Neutrophil (primary cell): ENCODE measurements around the gene MRGPRD.

Source experiments
- H3K27ac ChIP-seq: fragments of 200-600 bp; sonication (generic); 2 replicates; pipeline ENCODE4 v1.5.1; 2016; ENCODE audit warnings: mild to moderate bottlenecking, moderate library complexity
- H3K27me3 ChIP-seq: fragments of 200-600 bp; sonication (generic); 2 replicates; pipeline ENCODE4 v1.6.0; 2016; ENCODE audit warnings: mild to moderate bottlenecking
- H3K36me3 ChIP-seq: fragments of 200-600 bp; sonication (generic); 2 replicates; pipeline ENCODE4 v1.5.1; 2017
- H3K4me1 ChIP-seq, 2 experiments: fragments of 200-600 bp in 1 of 2; sonication (generic) in 1 of 2; 1 replicate in 1 of 2; 2 replicates in 1 of 2; pipeline versions ENCODE4 v1.5.1 to v1.6.1; 2013 to 2016; ENCODE audit warnings: low read depth in 1 of 2, low read length in 1 of 2, mild to moderate bottlenecking in 1 of 2, moderate library complexity in 1 of 2; ENCODE audit not compliant: control insufficient read depth in 1 of 2, insufficient read depth in 1 of 2
- H3K4me3 ChIP-seq, 2 experiments: fragments of 200-600 bp in 1 of 2; sonication (generic) in 1 of 2; 1 replicate in 1 of 2; 2 replicates in 1 of 2; pipeline ENCODE4 v1.5.1; 2013 to 2016; ENCODE audit warnings: low read depth in 1 of 2, low read length in 1 of 2, mild to moderate bottlenecking in 1 of 2, moderate library complexity in 1 of 2
- H3K9me3 ChIP-seq: fragments of 200-600 bp; sonication (generic); 2 replicates; pipeline ENCODE4 v1.5.1; 2016
- TF ChIP-seq, protein P1 (sequence below): fragments of 200-600 bp; sonication (generic); IDR thresholded peaks from 2 replicates; pipeline ENCODE4 v1.5.1; 2016; ENCODE audit warnings: antibody characterized with exemption

The MRGPRD gene

DNA sequence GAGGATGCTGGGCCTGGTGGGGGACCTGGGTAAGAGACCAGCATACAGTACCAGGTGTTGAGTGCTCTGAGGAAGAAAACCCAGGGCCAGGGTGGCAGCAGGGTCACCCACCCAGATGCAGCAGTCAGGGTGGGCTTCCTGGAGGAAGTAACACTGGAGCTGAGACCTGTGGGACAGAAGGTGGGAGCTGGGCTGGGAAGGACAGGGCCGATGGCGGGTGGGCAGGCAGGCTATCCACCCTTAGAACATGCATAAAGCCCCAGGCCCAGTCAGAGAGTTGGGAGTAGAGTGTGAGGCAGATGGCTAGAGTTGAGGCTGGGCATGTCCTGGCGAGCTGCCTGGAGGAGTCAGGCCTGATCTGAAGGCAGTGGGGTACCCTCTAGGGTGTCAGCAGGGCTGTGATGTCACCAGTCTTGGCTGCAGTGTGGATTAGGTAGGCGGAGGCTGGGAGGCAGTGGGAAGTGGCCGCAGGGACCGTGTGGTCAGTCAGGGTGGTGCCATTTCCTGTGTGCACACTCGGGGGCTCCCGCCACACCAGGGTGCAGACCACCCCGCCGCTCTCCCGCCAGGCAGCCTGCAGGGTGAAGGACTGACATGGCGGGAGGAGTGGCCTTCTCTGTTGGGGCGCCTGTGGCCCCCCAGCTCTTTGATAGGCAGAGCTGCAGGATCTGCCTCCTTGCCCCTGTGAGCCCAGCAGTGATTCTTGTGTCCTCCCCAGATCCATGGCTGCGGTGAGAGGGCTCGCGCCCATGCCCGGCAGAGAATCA, 41.8 kb downstream of the MRGPRD start:
- Histone ChIP-seq H3K4me1 (no peaks in the 10 kb centered on the region), H3K4me3 (no peak overlapping the region), H3K9me3 (no peaks in the 10 kb centered on the region), H3K27ac (no peak overlapping the region), H3K27me3 (no peaks in the 10 kb centered on the region), H3K36me3 (peaks cover 81% of the 10 kb centered on the region)
- TF ChIP-seq, protein P1, sequence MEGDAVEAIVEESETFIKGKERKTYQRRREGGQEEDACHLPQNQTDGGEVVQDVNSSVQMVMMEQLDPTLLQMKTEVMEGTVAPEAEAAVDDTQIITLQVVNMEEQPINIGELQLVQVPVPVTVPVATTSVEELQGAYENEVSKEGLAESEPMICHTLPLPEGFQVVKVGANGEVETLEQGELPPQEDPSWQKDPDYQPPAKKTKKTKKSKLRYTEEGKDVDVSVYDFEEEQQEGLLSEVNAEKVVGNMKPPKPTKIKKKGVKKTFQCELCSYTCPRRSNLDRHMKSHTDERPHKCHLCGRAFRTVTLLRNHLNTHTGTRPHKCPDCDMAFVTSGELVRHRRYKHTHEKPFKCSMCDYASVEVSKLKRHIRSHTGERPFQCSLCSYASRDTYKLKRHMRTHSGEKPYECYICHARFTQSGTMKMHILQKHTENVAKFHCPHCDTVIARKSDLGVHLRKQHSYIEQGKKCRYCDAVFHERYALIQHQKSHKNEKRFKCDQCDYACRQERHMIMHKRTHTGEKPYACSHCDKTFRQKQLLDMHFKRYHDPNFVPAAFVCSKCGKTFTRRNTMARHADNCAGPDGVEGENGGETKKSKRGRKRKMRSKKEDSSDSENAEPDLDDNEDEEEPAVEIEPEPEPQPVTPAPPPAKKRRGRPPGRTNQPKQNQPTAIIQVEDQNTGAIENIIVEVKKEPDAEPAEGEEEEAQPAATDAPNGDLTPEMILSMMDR, result no peak

DNA sequence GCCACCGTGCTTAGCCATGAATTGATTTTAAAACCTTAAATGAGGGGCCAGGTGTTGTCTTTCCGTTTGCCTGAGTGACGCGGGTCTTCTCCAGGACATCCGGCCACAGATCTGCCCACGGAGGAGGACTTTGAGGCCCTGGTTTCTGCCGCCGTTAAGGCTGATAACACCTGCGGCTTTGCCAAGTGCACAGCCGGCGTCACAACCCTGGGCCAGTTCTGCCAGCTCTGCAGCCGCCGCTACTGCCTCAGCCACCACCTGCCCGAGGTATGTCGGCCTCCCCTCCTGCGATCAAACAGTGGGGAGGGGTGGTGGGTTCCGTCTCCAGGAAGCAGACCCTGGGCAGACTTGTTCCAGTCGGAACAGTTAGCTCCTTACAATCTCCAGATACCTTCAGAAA, 42.7 kb downstream of the MRGPRD start:
- Histone ChIP-seq H3K4me3 (no peak overlapping the region), H3K27ac (no peak overlapping the region), H3K9me3 (no peaks in the 10 kb centered on the region), H3K4me1 (no peaks in the 10 kb centered on the region), H3K36me3 (peaks cover 90% of the 10 kb centered on the region), H3K27me3 (no peaks in the 10 kb centered on the region)
- TF ChIP-seq, protein P1, result no peak

DNA sequence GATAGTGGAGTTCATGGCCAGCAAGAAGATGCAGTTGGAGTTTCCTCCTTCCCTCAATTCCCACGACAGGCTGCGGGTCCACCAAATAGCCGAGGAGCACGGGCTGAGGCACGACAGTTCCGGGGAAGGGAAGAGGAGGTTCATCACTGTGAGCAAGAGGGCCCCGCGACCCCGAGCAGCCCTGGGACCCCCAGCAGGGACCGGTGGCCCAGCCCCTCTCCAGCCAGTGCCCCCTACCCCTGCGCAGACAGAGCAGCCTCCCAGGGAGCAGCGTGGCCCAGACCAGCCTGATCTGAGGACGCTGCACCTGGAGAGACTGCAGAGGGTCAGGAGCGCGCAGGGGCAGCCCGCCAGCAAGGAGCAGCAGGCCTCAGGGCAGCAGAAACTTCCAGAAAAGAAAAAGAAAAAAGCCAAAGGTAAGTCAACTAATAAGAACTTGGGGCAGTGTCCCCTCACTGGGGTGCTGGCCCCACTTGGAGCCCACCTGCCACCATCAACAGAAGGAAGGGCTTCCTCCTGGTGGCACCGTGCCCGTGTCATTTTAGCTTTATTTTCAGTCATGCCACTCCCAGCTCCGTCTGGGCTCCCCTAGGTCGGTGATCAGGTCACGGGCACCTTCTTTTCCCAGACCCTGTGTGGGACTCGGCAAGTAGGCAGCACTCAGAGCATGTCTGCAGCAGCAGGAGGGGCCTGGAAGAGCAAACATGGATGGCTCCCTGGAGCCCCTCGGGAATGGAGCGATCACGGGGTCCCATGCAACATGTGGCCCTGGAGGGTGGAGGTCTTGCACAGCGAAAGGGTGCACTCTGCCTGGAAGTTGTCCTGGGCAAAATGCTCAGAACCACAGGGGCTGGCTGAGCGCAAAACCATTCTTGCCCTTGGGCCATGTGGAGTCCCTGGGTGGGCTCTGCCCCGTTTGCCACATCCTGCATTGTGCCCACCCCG, 43.8 kb downstream of the MRGPRD start:
- no peaks in the 10 kb centered on the region for H3K4me1 ChIP-seq
- H3K36me3 ChIP-seq, result peaks cover 97% of the 10 kb centered on the region
- no peaks in the 10 kb centered on the region for H3K9me3 ChIP-seq
- H3K4me3 ChIP-seq, result no peak overlapping the region
- TF ChIP-seq, protein P1, result no peak
- H3K27me3 ChIP-seq, result no peaks in the 10 kb centered on the region
- H3K27ac ChIP-seq, result no peak overlapping the region

DNA sequence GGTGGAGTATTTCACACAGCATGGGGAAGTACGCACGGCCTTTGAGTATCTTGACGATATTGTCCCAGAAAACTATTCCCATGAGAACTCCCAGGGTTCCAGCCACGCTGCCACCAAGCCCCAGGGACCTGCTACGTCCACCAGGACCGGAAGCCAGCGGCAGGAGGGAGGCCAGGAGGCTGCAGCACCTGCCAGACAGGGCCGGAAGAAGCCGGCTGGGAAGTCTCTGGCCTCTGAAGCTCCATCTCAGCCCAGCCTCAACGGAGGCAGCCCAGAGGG, 44.5 kb downstream of the MRGPRD start:
- H3K27me3 ChIP-seq, result no peaks in the 10 kb centered on the region
- H3K27ac ChIP-seq, result no peak overlapping the region
- peaks cover 99% of the 10 kb centered on the region for H3K36me3 ChIP-seq
- TF ChIP-seq, protein P1, result no peak
- no peak overlapping the region for H3K4me3 ChIP-seq
- no peaks in the 10 kb centered on the region for H3K9me3 ChIP-seq
- H3K4me1 ChIP-seq, result peaks cover under 1 to 1% of the 10 kb centered on the region in 2 experiments

DNA sequence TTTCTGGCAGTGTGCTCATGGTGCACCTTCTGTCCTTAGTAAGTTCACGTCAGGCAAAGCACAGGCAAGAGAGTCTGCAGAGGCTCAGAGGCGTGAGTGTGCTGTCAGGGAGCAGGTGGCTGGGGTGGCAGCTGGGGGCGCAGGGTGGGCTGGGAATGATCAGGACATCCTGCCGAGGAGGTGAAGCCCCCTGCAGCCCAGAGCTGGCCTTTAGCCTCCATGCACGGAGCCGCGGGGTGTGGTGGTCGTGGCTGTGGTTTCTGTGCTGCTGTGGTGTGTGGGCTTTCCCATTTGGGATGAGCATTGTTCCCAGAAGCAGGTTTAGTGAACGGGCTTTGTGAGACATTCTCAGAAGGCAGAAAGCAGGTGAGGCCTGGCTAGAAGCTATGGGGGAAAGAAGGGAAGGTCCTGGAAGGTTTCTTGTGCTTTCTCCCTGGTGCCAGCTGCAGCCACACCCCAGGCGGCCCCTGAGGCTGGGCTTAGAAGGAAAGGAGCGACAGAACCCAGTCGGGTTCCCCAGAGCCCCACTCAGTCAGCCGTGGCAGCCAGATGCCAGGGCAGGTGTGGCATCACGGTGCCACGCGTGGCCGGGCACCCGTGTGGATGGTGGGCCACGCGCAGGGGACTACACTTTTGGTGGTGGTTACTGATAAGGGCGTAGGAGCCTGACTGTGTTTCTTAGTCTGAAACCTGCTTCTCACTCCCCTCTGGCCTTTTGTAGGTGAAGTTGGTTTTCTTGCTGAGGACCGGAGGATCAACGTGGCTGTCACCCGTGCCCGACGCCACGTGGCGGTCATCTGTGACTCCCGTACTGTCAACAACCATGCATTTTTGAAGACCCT, 45.0 kb downstream of the MRGPRD start:
- TF ChIP-seq, protein P1, result no peak
- H3K36me3 ChIP-seq, result peaks cover 99% of the 10 kb centered on the region
- no peaks in the 10 kb centered on the region for H3K27me3 ChIP-seq

More for the DNA sequence above, 45.0 kb downstream of the MRGPRD start:
- Histone ChIP-seq H3K4me3 (no peak overlapping the region), H3K27ac (no peak overlapping the region), H3K4me1 (peaks cover 6 to 7% of the 10 kb centered on the region in 2 experiments), H3K9me3 (no peaks in the 10 kb centered on the region)
